ENCODE results near the gene OSBPL8.

DNA sequence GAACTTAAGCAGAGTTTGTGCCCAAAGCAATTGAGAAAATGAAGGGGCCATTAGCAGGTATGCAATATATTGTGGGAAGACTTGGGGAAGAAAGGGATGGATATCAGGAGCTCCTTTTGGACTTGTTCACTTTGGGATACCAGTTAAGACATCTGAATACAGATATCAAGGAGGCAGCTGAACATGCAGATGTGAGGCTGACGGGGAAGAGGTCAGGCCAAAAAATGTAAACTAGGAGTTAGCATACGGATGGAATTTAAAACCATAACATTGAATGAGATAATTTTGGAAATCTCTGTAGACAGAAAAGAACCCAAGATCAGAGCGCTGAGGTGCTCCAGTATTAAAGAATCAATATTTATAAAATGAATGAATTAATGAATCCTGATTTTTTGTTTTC lies 53.4 kb downstream of the OSBPL8 start:
- TF ChIP-seq CTCF (IDR thresholded peaks at IDR 0.05; ENCODE audit: insufficient read depth, low read depth, low read length), result no peak
- no peak for TF ChIP-seq EZH2 (IDR thresholded peaks at IDR 0.05; ENCODE audit: insufficient read depth, low read length)

All from astrocyte (in vitro differentiated cells and primary cell).